ENCODE measurements around the gene MCC. TPM values are rescaled to one million over a fixed set of nuclear protein-coding genes. Genes with fewer than 3 reads are reported as not detected.

The MCC gene
- total and polyA plus RNA-seq, 2 donors (not counting 1 experiment from before 2014, with no cell fraction given) = 0.09 to 0.32 TPM

GRCh38 chr5:113053511-113053995, 434.7 kb downstream of the MCC start:
- Mint-ChIP-seq H3K4me1 (peaks cover 5% of the 10 kb centered on the region), H3K9me3 (ENCODE audit: insufficient read depth) (no peaks in the 10 kb centered on the region), H3K27ac (no peak overlapping the region), H3K27me3 (no peaks in the 10 kb centered on the region), H3K4me3 (no peak overlapping the region)
- intact Hi-C loops (cut with micrococcal nuclease) = no loop called here
- H3K4me2 ChIP-seq (replicated peaks; ENCODE audit: low read depth, low read length, poor library complexity, severe bottlenecking) = no peak overlapping the region
- peaks cover 0 to 1% of the 10 kb centered on the region in 2 donors for H3K4me1 ChIP-seq (ENCODE audit: control insufficient read depth in 2 of 2, insufficient read depth in 2 of 2, low read length in 2 of 2)
- no peak for TF ChIP-seq EZH2 (IDR thresholded peaks at IDR 0.05; ENCODE audit: borderline replicate concordance, insufficient read depth, low read depth, low read length, poor library complexity, severe bottlenecking)
- no peak for TF ChIP-seq CTCF (IDR thresholded peaks at IDR 0.05)
- H3K27ac ChIP-seq (ENCODE audit: low read length in 2 of 2) = no peak overlapping the region
- no peak overlapping the region for H3K4me3 ChIP-seq (ENCODE audit: control extremely low read depth in 1 of 5, extremely low read depth in 1 of 5, insufficient read depth in 1 of 5, low read depth in 2 of 5, low read length in 4 of 5)
- H3K36me3 ChIP-seq (replicated peaks in 1 of 2; ENCODE audit: control extremely low read depth in 1 of 2, control insufficient read depth in 1 of 2, extremely low read depth in 1 of 2, insufficient read depth in 2 of 2, low read length in 1 of 2) = no peaks in the 10 kb centered on the region
- H3K9ac ChIP-seq (ENCODE audit: low read length) = no peak overlapping the region
- H3K79me2 ChIP-seq (ENCODE audit: control insufficient read depth, insufficient read depth, low read length) = no peaks in the 10 kb centered on the region
- no peaks in the 10 kb centered on the region for H4K20me1 ChIP-seq (ENCODE audit: control insufficient read depth, insufficient read depth, low read length, poor library complexity, severe bottlenecking)
- H3K9me3 ChIP-seq (ENCODE audit: control extremely low read depth in 1 of 3, control insufficient read depth in 2 of 3, insufficient read depth in 1 of 3, low read length in 2 of 3) = no peaks in the 10 kb centered on the region
- DNase-seq (no peak), ATAC-seq (ENCODE audit: low read depth) (no peak)
- H3K27me3 ChIP-seq (replicated peaks in 1 of 4; ENCODE audit: control extremely low read depth in 1 of 4, control insufficient read depth in 3 of 4, insufficient read depth in 4 of 4, low read length in 3 of 4) = no peaks in the 10 kb centered on the region
- POLR2A ChIA-PET = no interaction called here
- H2AFZ ChIP-seq (ENCODE audit: insufficient read depth, low read depth, low read length, poor library complexity, severe bottlenecking) = no peak overlapping the region
- 92% methylated on average over 6 of the region's 9 CpGs for WGBS (ENCODE audit: insufficient coverage)
- CTCF ChIA-PET = interaction anchor here (0.6 to 2.0 kb wide), 2 partner anchors 11 to 57 kb away, joined by 4 to 6 read pairs; no protein-coding TSS in a partner anchor

GRCh38 chr5:113052041-113052795, 436.0 kb downstream of the MCC start:
- TF ChIP-seq CTCF (IDR thresholded peaks at IDR 0.05) (no peak), EZH2 (IDR thresholded peaks at IDR 0.05; ENCODE audit: borderline replicate concordance, insufficient read depth, low read depth, low read length, poor library complexity, severe bottlenecking) (no peak)
- ATAC-seq (ENCODE audit: low read depth) = no peak
- Histone ChIP-seq H3K4me1 (ENCODE audit: control insufficient read depth in 2 of 2, insufficient read depth in 2 of 2, low read length in 2 of 2) (peaks cover 11 to 15% of the 10 kb centered on the region in 2 donors), H3K9me3 (ENCODE audit: control extremely low read depth in 1 of 3, control insufficient read depth in 2 of 3, insufficient read depth in 1 of 3, low read length in 2 of 3) (no peaks in the 10 kb centered on the region), H3K9ac (ENCODE audit: low read length) (no peak overlapping the region), H3K4me2 (replicated peaks; ENCODE audit: low read depth, low read length, poor library complexity, severe bottlenecking) (no peak overlapping the region), H3K27me3 (replicated peaks in 1 of 4; ENCODE audit: control extremely low read depth in 1 of 4, control insufficient read depth in 3 of 4, insufficient read depth in 4 of 4, low read length in 3 of 4) (no peaks in the 10 kb centered on the region), H2AFZ (ENCODE audit: insufficient read depth, low read depth, low read length, poor library complexity, severe bottlenecking) (no peak overlapping the region), H3K4me3 (ENCODE audit: control extremely low read depth in 1 of 5, extremely low read depth in 1 of 5, insufficient read depth in 1 of 5, low read depth in 2 of 5, low read length in 4 of 5) (no peak overlapping the region), H3K36me3 (replicated peaks in 1 of 2; ENCODE audit: control extremely low read depth in 1 of 2, control insufficient read depth in 1 of 2, extremely low read depth in 1 of 2, insufficient read depth in 2 of 2, low read length in 1 of 2) (no peaks in the 10 kb centered on the region), H3K79me2 (ENCODE audit: control insufficient read depth, insufficient read depth, low read length) (no peaks in the 10 kb centered on the region), H4K20me1 (ENCODE audit: control insufficient read depth, insufficient read depth, low read length, poor library complexity, severe bottlenecking) (no peaks in the 10 kb centered on the region), H3K27ac (ENCODE audit: low read length in 2 of 2) (no peak overlapping the region)
- Mint-ChIP-seq H3K27ac (no peak overlapping the region), H3K4me3 (no peak overlapping the region), H3K9me3 (ENCODE audit: insufficient read depth) (no peaks in the 10 kb centered on the region), H3K4me1 (peaks cover 16% of the 10 kb centered on the region), H3K27me3 (no peaks in the 10 kb centered on the region)
- POLR2A ChIA-PET = no interaction called here
- CTCF ChIA-PET = interaction anchor here (0.7 to 2.0 kb wide), 2 partner anchors 56 to 58 kb away, joined by 3 to 6 read pairs; no protein-coding TSS in a partner anchor
- intact Hi-C loops (cut with micrococcal nuclease) = no loop called here
- 87% methylated on average over 9 of the region's 10 CpGs for WGBS (ENCODE audit: insufficient coverage)
- no peak for DNase-seq

All from B cell (primary cell).